ENCODE measurements around the gene SBDS.

- no peak for TF ChIP-seq CTCF (IDR thresholded peaks at IDR 0.05; ENCODE audit: low read depth, low read length, poor library complexity, severe bottlenecking)
- TF ChIP-seq EZH2phosphoT487 (IDR thresholded peaks at IDR 0.05; ENCODE audit: borderline replicate concordance, low read length): no peak
Observed at GRCh38 chr7:66957595-66958290, 37.6 kb downstream of the SBDS start.
